Stimulated activated memory B cell treated with anti-CD40 and anti-IgM and Interleukin-4, amounts not matched to agents 10 μg/mL and 1 μg/mL and 100 μg/mL, for 72 hours (primary cell): ENCODE measurements around the gene NENF.

Experiments used
- ATAC-seq: fragments of 150-1000 bp; cut with Tn5 transposase; 2 replicates; pipeline ENCODE4 v1.10.0; 2021
- H3K27ac Mint-ChIP-seq: one replicate; pipeline ENCODE4 v1.8.0; 2022; ENCODE audit warnings: mild to moderate bottlenecking, mixed read lengths
- H3K27me3 Mint-ChIP-seq: one replicate; pipeline ENCODE4 v1.8.0; 2022; ENCODE audit warnings: mixed read lengths
- H3K36me3 Mint-ChIP-seq: one replicate; pipeline ENCODE4 v1.8.0; 2022; ENCODE audit warnings: mixed read lengths
- H3K4me1 Mint-ChIP-seq: one replicate; pipeline ENCODE4 v1.8.0; 2022; ENCODE audit warnings: mixed read lengths
- H3K4me3 Mint-ChIP-seq: one replicate; pipeline ENCODE4 v1.8.0; 2022; ENCODE audit warnings: mild to moderate bottlenecking, moderate library complexity, mixed read lengths
- H3K9me3 Mint-ChIP-seq: one replicate; pipeline ENCODE4 v1.8.0; 2022; ENCODE audit warnings: mixed read lengths

The NENF gene

DNA sequence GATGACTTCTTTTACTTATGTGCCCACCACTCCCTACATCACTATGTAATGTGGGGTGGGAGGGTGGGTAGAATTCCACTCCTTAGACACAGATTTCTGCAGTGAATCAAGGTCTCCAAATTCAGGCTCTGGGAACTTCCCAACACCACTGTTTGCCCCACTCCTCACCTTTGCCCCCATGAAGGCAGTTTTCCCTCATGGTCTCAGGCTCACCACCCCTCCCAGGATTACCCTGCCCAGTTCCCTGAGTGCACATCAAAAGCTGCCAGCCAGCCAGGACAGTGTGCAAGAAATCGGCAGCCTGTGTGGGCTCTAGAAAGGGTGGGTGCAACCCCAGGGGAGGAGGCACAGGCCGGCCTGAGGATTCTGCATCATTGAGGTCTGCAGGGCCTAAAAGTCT, 14.8 kb downstream of the NENF start:
- Mint-ChIP-seq H3K4me1 (no peaks in the 10 kb centered on the region), H3K27me3 (no peaks in the 10 kb centered on the region), H3K27ac (no peak overlapping the region), H3K36me3 (peaks cover 18% of the 10 kb centered on the region), H3K9me3 (no peaks in the 10 kb centered on the region), H3K4me3 (no peak overlapping the region)
- ATAC-seq, result no peak

DNA sequence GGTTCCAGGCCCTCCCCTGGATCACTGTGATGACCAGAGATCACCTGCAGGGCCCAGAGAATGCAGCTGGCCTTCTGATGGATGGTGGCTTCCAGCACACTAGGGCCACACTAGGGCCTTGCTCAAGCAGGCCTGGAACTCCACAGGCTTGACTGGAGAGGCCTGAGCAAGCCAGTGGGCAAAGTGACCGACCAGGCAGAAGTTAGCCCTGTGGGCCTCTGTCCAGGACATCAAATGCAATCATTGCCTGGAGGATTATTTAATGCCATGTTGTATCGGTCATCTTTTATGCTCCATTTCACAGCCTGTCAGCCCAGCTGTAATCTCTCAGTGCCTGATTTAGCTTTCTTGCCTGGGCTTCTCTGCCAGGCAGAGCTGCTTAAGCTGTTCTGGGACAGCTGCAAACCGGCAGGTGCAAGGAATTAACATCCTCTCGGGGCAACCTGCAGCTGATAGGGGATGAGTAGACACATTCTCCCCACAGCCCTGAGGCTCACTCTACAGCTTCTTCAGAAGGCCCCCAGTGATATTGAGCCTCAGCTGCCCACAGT, 17.7 kb downstream of the NENF start:
- ATAC-seq, result no peak
- no peak overlapping the region for H3K4me3 Mint-ChIP-seq
- no peak overlapping the region for H3K27ac Mint-ChIP-seq
- no peaks in the 10 kb centered on the region for H3K9me3 Mint-ChIP-seq
- peaks cover 2% of the 10 kb centered on the region for H3K36me3 Mint-ChIP-seq
- H3K4me1 Mint-ChIP-seq, result peaks cover 7% of the 10 kb centered on the region
- H3K27me3 Mint-ChIP-seq, result no peaks in the 10 kb centered on the region

DNA sequence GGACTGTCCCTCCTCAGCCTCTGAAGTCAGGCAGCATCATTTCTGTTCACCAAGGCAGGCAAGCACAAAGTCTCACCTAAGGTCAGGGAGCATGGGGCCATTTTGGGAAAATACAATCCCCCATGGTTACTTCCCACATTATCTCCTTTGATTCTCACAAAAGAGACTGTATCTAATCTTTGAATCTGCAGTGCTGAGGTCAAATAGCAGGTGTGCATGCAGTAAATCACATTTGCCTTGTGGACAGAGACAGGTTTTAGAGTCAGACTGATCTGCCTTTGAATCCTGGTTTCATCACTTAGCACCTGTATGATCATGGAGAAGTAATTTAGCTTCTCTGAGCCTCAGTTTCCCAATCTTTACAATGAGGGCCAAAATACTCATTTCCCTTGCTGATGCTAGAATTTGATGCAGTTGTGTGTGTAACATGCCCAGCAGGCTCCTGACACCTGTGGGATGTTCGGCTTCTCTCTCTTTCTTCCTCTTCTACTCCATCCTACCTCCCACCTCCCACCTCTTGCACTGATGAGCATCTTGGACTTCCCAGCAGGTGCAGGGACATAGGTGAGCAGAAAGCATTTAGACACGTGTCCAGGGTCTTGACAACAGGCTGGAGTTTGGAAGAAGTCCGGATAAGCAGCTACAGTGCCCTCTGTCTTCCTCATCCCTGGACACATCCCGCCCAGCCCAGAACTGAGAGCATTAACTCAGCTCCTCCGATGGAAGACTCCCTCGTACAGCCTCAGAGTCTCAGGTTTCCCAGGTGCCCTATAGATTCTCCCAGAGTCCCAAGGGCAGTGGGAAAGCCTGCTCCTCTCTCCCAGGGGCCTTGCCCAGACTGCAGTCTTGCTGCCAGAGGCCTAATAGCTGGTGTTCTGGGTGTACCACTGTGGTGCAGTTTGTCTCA, 18.9 kb downstream of the NENF start:
- ATAC-seq, result no peak
- no peak overlapping the region for H3K27ac Mint-ChIP-seq

DNA sequence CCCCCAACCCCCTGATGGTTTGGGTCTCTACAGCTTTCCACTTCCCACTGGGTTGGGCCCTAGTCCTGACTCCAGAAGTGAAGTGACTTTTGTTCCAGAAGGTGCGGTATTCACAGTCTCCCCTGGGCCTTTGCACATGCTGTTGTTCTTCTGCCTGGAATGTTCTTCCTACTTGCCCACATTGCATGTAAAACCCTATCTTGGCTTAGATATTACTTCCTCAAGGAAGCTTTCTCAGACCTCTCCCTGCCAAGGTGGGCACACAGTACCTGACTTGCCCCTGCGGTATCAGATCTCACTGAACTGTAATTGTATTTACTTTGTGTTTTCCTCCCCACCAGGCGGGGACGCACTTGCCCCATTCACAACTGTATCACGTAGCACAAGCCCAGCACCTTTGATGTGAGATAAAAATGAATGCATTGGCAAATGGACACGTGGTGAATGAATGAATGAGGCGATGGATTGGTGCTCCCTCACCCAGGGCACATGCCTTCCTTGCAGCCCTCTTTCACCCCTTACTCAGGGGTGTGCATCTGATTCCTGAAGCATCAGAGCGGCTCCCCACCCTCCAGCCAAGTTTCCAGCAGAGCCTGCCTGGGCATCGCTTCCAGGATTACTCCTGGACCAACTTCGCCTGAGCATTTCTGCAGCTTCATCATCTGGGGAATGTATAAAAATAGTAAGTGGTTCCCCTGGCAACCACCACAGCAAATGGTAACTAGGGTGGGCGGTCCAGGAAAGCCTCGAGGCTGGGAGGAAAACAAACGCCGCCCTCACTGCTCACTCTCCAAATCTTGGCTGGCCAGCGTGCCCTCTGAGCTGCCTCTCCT, 19.8 kb downstream of the NENF start:
- Mint-ChIP-seq H3K4me1 (peaks cover 7% of the 10 kb centered on the region), H3K9me3 (no peaks in the 10 kb centered on the region), H3K27me3 (no peaks in the 10 kb centered on the region), H3K36me3 (no peaks in the 10 kb centered on the region), H3K4me3 (no peak overlapping the region), H3K27ac (no peak overlapping the region)
- ATAC-seq, result no peak

More for the DNA sequence above, 18.9 kb downstream of the NENF start:
- H3K27me3 Mint-ChIP-seq, result no peaks in the 10 kb centered on the region
- H3K4me1 Mint-ChIP-seq, result peaks cover 7% of the 10 kb centered on the region
- H3K9me3 Mint-ChIP-seq, result no peaks in the 10 kb centered on the region
- no peak overlapping the region for H3K4me3 Mint-ChIP-seq
- H3K36me3 Mint-ChIP-seq, result no peaks in the 10 kb centered on the region

DNA sequence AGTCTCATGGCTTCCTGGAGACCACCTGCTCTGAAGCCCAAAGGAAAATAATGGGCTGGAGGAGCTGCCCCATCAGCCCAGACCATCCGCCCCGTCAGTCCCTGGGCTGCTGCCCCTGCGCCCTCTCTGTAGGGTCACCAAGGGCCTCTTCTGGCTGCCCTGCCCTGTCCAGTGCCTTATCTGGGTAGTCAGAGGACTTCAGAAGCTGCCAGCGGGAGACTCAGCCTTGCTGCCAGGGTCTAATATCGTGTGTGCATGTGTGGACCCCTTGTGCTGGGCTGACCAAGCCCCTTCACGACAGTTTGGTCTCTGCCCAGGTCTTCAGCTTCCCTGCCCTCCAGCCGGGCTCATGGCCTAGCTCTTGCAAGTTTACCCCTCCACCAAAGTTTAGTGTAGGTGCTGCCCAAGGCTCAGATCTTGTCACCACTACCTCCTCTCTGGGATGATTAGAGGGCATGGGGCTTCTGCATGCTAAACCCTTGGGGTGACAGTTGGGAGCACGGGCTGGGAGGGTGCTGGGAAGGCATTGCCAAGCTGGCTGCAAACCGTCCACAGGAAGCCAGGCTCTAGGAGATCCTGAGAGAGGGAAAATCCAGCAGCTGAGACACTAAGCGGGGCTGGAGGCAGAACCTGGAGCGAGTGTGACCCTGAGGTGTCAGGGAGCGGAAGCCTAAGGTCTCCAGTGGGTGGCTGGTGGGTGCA, 20.6 kb downstream of the NENF start:
- Mint-ChIP-seq H3K4me1 (peaks cover 7% of the 10 kb centered on the region), H3K4me3 (no peak overlapping the region), H3K27ac (no peak overlapping the region), H3K9me3 (no peaks in the 10 kb centered on the region), H3K27me3 (no peaks in the 10 kb centered on the region), H3K36me3 (no peaks in the 10 kb centered on the region)
- ATAC-seq, result no peak

DNA sequence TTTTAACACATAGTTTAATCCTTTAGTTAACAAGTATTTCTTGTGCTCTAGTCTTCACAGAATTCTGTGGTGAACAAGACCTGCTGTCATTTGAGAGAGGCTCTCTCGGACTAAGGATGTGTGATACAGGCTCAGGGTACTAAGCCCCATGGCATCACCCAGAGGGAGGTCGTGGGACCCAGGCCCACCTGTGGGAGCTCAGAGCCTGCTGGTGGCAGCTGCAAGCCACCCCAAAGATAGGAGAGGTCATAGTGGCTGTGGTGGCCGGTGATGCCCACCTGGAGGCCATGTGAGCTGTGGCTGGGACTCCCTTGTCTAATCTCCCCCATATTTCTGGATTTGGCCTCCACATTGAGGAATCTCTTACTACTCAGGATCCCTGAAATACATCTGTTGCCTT, 22.0 kb downstream of the NENF start:
- no peak overlapping the region for H3K27ac Mint-ChIP-seq
- no peak overlapping the region for H3K4me3 Mint-ChIP-seq
- no peaks in the 10 kb centered on the region for H3K27me3 Mint-ChIP-seq
- H3K9me3 Mint-ChIP-seq, result no peaks in the 10 kb centered on the region
- H3K36me3 Mint-ChIP-seq, result no peaks in the 10 kb centered on the region
- no peak for ATAC-seq
- H3K4me1 Mint-ChIP-seq, result peaks cover 7% of the 10 kb centered on the region

DNA sequence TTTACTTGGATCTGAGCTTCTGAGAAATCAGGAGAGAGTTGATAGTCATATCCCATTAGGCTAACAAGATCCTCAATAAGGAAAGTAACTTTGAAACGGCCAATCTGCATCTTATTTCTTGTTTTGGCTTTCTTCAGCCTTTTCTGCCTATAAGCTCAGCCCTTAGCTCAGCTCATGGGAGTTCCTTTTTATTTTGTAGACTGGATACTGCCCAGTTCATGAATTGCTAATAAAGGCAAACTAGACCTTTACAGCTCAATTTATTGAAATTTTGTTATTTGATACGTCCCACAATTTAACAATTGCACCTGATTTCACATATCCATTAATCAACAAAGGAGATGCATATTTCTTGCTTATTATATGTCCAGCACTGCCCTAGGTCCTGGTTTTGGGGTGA, 22.7 kb downstream of the NENF start:
- no peak for ATAC-seq
- Mint-ChIP-seq H3K27me3 (no peaks in the 10 kb centered on the region), H3K4me1 (peaks cover 7% of the 10 kb centered on the region), H3K4me3 (no peak overlapping the region), H3K36me3 (no peaks in the 10 kb centered on the region), H3K9me3 (no peaks in the 10 kb centered on the region), H3K27ac (no peak overlapping the region)

DNA sequence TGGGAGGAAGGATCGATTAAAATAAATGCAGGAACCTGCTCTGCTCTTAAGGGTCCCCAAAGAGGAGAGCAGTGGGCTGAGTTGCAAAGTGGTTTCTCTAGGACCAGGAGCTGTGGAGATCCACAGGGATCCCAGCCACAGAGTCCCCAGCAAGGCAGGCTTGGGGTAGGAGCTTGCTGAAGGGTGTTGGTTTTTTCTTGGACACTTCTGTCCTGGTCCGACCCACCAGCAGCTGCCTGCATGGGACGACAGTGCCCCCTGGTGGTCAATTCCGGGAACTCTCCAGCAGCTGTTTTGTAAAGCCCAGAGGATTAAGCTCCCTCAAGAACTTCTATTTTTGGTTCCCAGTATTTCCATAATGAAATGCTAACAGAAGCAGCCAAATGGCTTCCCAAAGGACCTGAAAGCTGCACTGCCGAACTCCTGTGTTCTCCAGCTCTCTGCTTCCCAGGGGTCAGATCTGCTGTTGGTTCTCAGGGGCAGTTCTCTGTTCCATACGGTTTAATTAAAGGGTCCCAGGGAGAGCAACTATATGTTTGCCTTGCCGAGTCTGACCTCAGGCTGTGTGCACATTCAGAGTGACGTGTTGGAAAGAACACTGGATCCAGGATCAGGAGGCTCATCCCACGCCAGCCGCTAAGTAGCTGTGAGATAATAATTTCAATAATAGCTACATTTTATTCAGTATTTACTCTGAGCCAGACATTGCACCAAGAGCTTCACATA, 23.2 kb downstream of the NENF start:
- Mint-ChIP-seq H3K27me3 (no peaks in the 10 kb centered on the region), H3K4me3 (no peak overlapping the region), H3K9me3 (no peaks in the 10 kb centered on the region), H3K27ac (no peak overlapping the region), H3K36me3 (no peaks in the 10 kb centered on the region), H3K4me1 (peaks cover 7% of the 10 kb centered on the region)
- ATAC-seq, result peak; percentile 73

DNA sequence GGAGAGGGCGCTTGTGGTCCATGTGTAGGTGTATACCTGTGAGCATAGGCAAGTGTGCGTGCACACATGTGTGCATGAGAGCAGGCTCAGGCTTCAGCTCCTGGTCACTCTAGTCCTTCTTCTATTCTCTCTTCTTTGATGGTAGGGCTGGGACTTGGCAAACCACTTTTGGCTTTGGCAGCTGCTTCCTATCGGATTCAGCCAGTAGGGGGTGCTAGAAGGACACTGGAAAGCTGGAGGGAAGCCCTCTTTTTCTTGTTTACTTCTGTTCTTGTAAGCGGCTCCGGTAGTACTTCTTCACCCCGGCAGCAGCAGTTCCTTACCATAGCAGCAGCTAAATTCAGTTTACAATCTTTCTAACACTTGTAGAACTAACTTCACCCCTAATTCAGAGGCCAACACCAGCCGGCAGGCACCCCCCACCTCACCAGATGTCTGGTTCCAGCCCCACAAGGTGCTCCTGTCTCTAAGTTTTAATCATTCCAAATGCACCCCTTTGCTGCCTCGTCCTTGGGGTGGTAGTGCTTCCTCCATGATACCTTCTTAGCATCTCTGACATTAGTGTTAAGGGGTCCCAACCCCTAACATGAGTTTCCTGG, 25.1 kb downstream of the NENF start:
- no peaks in the 10 kb centered on the region for H3K27me3 Mint-ChIP-seq
- no peak overlapping the region for H3K4me3 Mint-ChIP-seq
- peaks cover 5% of the 10 kb centered on the region for H3K4me1 Mint-ChIP-seq
- ATAC-seq, result no peak
- no peaks in the 10 kb centered on the region for H3K36me3 Mint-ChIP-seq
- H3K9me3 Mint-ChIP-seq, result no peaks in the 10 kb centered on the region
- H3K27ac Mint-ChIP-seq, result no peak overlapping the region

DNA sequence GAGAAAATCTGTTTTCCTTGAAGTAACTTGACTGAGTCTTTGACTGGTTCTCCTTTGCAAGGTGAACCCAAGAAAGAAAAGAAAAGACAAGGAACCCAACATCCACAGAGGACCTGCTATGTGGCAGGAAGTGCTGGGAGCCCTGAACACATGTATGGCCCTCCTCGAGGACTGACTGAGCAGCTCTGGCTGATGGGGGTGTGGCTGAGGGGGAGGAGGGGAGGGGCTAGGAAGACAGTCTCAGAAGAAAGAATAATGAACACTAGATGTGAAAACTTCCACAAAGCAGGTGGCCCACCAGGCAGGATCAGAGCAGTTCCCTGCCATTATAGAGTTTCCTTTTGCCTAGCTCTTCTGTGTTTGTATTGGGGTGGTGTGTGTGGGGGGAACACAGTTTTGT, 26.1 kb downstream of the NENF start:
- Mint-ChIP-seq H3K27ac (no peak overlapping the region), H3K4me3 (no peak overlapping the region), H3K27me3 (no peaks in the 10 kb centered on the region), H3K36me3 (no peaks in the 10 kb centered on the region), H3K4me1 (no peaks in the 10 kb centered on the region), H3K9me3 (no peaks in the 10 kb centered on the region)
- ATAC-seq, result no peak

DNA sequence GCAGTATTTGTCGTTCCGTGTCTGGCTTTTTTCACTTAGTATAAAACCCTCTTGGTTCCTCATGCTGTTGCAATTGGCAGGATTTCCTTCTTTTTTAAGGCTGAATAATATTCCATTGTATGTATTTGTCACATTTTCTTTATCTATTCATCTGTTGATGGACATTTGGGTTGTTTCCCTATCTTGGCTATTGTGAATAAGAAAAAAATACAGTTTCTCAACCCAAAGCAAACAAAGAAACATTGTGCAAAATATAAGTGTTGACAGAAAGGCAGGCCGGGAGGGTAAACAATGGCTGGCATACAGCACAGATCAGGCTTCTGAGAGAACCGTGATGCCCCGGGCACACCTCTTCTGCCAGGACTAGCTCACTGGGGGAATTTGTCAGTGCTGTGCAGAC, 26.9 kb downstream of the NENF start:
- no peaks in the 10 kb centered on the region for H3K36me3 Mint-ChIP-seq
- H3K4me1 Mint-ChIP-seq, result no peaks in the 10 kb centered on the region
- H3K4me3 Mint-ChIP-seq, result no peak overlapping the region
- H3K27me3 Mint-ChIP-seq, result no peaks in the 10 kb centered on the region
- H3K9me3 Mint-ChIP-seq, result no peaks in the 10 kb centered on the region
- H3K27ac Mint-ChIP-seq, result no peak overlapping the region
- no peak for ATAC-seq

DNA sequence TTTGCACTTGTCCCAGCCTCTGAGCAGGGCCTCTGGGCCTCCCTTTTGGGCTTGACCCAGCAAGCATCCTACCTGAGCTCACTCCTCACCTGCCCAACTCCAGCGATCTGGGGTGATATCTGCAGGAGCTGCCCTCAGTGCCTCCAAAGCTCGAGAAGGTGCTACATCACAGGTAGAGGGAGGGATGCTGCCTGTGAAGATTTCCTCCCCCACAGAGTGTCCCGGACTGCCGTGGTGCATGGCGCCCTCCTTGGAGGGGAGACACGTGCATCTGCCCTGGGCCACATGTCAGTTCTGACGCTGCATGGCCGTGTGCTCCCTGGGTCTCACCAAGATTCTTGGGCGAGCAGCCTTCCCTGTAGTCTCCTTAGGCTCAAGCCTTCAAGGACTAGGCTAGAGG, 27.7 kb downstream of the NENF start:
- no peaks in the 10 kb centered on the region for H3K27me3 Mint-ChIP-seq
- no peaks in the 10 kb centered on the region for H3K36me3 Mint-ChIP-seq
- no peaks in the 10 kb centered on the region for H3K4me1 Mint-ChIP-seq
- no peak overlapping the region for H3K27ac Mint-ChIP-seq
- no peaks in the 10 kb centered on the region for H3K9me3 Mint-ChIP-seq
- peak; percentile 37 for ATAC-seq
- no peak overlapping the region for H3K4me3 Mint-ChIP-seq

DNA sequence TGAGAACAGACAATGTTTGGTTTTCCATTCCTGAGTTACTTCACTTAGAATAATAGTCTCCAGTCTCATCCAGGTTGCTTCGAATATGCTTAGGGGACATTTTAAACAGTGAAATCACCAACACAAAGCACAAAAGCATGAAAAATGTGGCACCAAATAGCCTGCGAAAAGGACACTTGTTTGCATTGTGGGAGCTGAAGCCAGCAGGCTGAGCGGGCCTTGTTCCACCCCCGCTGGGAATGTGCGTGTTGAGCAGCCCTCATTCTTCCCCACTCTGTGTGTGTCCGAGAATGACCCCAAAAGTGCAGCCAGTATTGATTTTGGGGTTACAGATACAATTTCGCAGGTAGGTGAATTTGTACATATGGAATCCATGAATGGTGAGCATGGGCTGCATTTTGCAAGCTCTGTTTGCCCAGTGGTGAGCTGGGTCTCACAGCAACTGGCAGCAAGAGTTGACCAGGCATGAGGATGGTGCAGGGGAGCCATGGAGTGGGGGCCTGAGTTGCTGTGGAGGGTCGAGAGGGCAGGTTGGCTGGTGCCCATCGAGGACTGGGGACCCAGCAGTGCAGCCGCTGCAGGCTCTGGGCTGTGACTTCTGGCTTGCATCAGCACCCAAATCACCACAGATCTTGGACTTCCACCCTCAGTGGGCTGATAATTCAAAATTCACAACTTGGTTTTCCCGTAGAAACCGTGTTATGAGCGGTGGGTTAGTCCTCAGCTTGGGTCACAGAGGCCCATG, 29.4 kb downstream of the NENF start:
- Mint-ChIP-seq H3K4me3 (no peak overlapping the region), H3K27me3 (no peaks in the 10 kb centered on the region), H3K27ac (no peak overlapping the region), H3K9me3 (no peaks in the 10 kb centered on the region), H3K36me3 (no peaks in the 10 kb centered on the region), H3K4me1 (no peaks in the 10 kb centered on the region)
- no peak for ATAC-seq
